MM.1S (cell line): ENCODE measurements around the gene PLA2G6.

ENCODE experiments used
- DNase-seq: peaks from one replicate; pipeline ENCODE4 v3.0.0-alpha.2; 2015
- H2AFZ ChIP-seq: fragments of 300-600 bp; sonication (generic); 2 replicates; pipeline ENCODE4 v1.6.0; 2016; ENCODE audit warnings: antibody characterized with exemption, low read length
- H3F3A ChIP-seq: fragments of 300-600 bp; sonication (generic); 2 replicates; pipeline ENCODE4 v1.6.1; 2016; ENCODE audit warnings: mild to moderate bottlenecking, antibody characterized with exemption, low read length, moderate library complexity, mixed read lengths; ENCODE audit not compliant: insufficient read depth
- H3K27ac ChIP-seq: fragments of 300-600 bp; sonication (generic); 2 replicates; pipeline ENCODE4 v1.5.1; 2016; ENCODE audit warnings: mild to moderate bottlenecking, low read length
- H3K27me3 ChIP-seq: fragments of 300-600 bp; sonication (generic); replicated peaks from 2 replicates; pipeline ENCODE4 v1.6.0; 2016; ENCODE audit warnings: low read length; ENCODE audit not compliant: insufficient read depth
- H3K36me3 ChIP-seq: fragments of 300-600 bp; sonication (generic); replicated peaks from 2 replicates; pipeline ENCODE4 v1.6.1; 2016; ENCODE audit warnings: mild to moderate bottlenecking, low read length, mixed read lengths; ENCODE audit not compliant: insufficient read depth
- H3K4me1 ChIP-seq: fragments of 300-600 bp; sonication (generic); 2 replicates; pipeline ENCODE4 v1.6.1; 2016; ENCODE audit warnings: low read length, mixed read lengths
- H3K4me2 ChIP-seq: fragments of 300-600 bp; sonication (generic); 2 replicates; pipeline ENCODE4 v1.6.0; 2016; ENCODE audit warnings: low read depth, low read length
- H3K4me3 ChIP-seq: fragments of 300-600 bp; sonication (generic); 2 replicates; pipeline ENCODE4 v1.5.1; 2016; ENCODE audit warnings: low read length, mixed read lengths
- H3K79me2 ChIP-seq: fragments of 300-600 bp; sonication (generic); 2 replicates; pipeline ENCODE4 v1.6.1; 2016; ENCODE audit warnings: mixed run types, low read length, mixed read lengths
- H3K9ac ChIP-seq: fragments of 300-600 bp; sonication (generic); 2 replicates; pipeline ENCODE4 v1.6.1; 2016; ENCODE audit warnings: low read length, mixed read lengths
- H3K9me2 ChIP-seq: fragments of 300-600 bp; sonication (generic); replicated peaks from 2 replicates; pipeline ENCODE4 v1.6.1; 2016; ENCODE audit warnings: mild to moderate bottlenecking, low read length, mixed read lengths; ENCODE audit not compliant: insufficient read depth
- H3K9me3 ChIP-seq: fragments of 300-600 bp; sonication (generic); replicated peaks from 2 replicates; pipeline ENCODE4 v1.6.1; 2016; ENCODE audit warnings: mild to moderate bottlenecking, low read length, mixed read lengths; ENCODE audit not compliant: insufficient read depth
- H4K20me1 ChIP-seq: fragments of 300-600 bp; sonication (generic); 2 replicates; pipeline ENCODE4 v1.6.1; 2016; ENCODE audit warnings: mild to moderate bottlenecking, low read length, moderate library complexity, mixed read lengths; ENCODE audit not compliant: insufficient read depth
- CTCF ChIP-seq: fragments of 300-600 bp; sonication (generic); IDR thresholded peaks from 2 replicates; pipeline ENCODE4 v1.5.1; 2016; ENCODE audit warnings: antibody characterized with exemption, low read length, mixed read lengths
- EZH2 ChIP-seq: fragments of 300-600 bp; sonication (generic); optimal IDR thresholded peaks from 2 replicates; pipeline ENCODE3; 2017; ENCODE audit warnings: low read depth, mild to moderate bottlenecking, antibody characterized with exemption, low read length, mixed read lengths
- EZH2phosphoT487 ChIP-seq: fragments of 300-600 bp; sonication (generic); IDR thresholded peaks from 2 replicates; pipeline ENCODE4 v1.6.1; 2018; ENCODE audit warnings: antibody characterized with exemption, low read length

Gene PLA2G6

GRCh38 chr22:38218661-38219622 lies 37.3 kb upstream of the PLA2G6 start:
- Histone ChIP-seq H3K27ac (peak overlapping the region; percentile 52), H3K4me1 (peaks cover 23% of the 10 kb centered on the region), H3K4me2 (no peak overlapping the region), H3K9me3 (no peaks in the 10 kb centered on the region), H3F3A (peaks cover 17% of the 10 kb centered on the region; the same call in 1 of the 2 replicates), H2AFZ (no peak overlapping the region), H4K20me1 (no peaks in the 10 kb centered on the region), H3K36me3 (no peaks in the 10 kb centered on the region; the same call in 1 of the 2 replicates), H3K9me2 (no peaks in the 10 kb centered on the region), H3K27me3 (no peaks in the 10 kb centered on the region), H3K4me3 (no peak overlapping the region), H3K79me2 (peaks cover 11% of the 10 kb centered on the region; the same call in 1 of the 2 replicates), H3K9ac (no peak overlapping the region)
- no peak for TF ChIP-seq CTCF
- TF ChIP-seq EZH2, result no peak
- no peak for TF ChIP-seq EZH2phosphoT487
- peak; percentile 66 for DNase-seq

GRCh38 chr22:38215156-38216038 lies 33.8 kb upstream of the PLA2G6 start:
- peaks cover 18% of the 10 kb centered on the region; the same call in 1 of the 2 replicates for H3F3A ChIP-seq
- peak overlapping the region; percentile 31; the same call in 1 of the 2 replicates for H3K4me3 ChIP-seq
- H3K4me2 ChIP-seq, result peak overlapping the region; percentile 47
- H3K27ac ChIP-seq, result peak overlapping the region; percentile 35; the same call in 1 of the 2 replicates
- DNase-seq, result no peak
- H3K9me2 ChIP-seq, result no peaks in the 10 kb centered on the region
- peaks cover 29% of the 10 kb centered on the region for H3K4me1 ChIP-seq
- TF ChIP-seq CTCF, result no peak
- no peak for TF ChIP-seq EZH2
- TF ChIP-seq EZH2phosphoT487, result no peak
- peaks cover 39% of the 10 kb centered on the region for H3K79me2 ChIP-seq
- no peaks in the 10 kb centered on the region for H3K27me3 ChIP-seq
- peak overlapping the region; percentile 1; the same call in 1 of the 2 replicates for H3K9ac ChIP-seq
- no peaks in the 10 kb centered on the region for H3K36me3 ChIP-seq
- H4K20me1 ChIP-seq, result no peaks in the 10 kb centered on the region
- no peak overlapping the region for H2AFZ ChIP-seq
- H3K9me3 ChIP-seq, result no peaks in the 10 kb centered on the region

- Histone ChIP-seq H3K36me3 (no peaks in the 10 kb centered on the region), H3K9ac (peak overlapping the region; percentile 56), H3K4me2 (peak overlapping the region; percentile 55; the same call in 1 of the 2 replicates), H3K79me2 (peaks cover 47% of the 10 kb centered on the region), H3F3A (peaks cover 18% of the 10 kb centered on the region; the same call in 1 of the 2 replicates), H2AFZ (no peak overlapping the region), H3K9me3 (no peaks in the 10 kb centered on the region), H3K4me3 (peak overlapping the region; percentile 53), H3K4me1 (peaks cover 29% of the 10 kb centered on the region), H3K9me2 (no peaks in the 10 kb centered on the region), H3K27me3 (no peaks in the 10 kb centered on the region), H4K20me1 (no peaks in the 10 kb centered on the region), H3K27ac (peak overlapping the region; percentile 42; the same call in 1 of the 2 replicates)
- peak; percentile 72 for DNase-seq
- TF ChIP-seq CTCF (0 out of 2 replicates have a peak, but pooled peaks have one; percentile 8), EZH2phosphoT487 (no peak)
These were observed 32.8 kb upstream of the PLA2G6 start for GRCh38 chr22:38214302-38215056.
